Keratinocyte (primary cell): Measurements from ENCODE around the gene ZBTB39.

Experiments
- EZH2 ChIP-seq: IDR thresholded peaks from one replicate; pipeline ENCODE4 v1.6.1; 2012; ENCODE audit warnings: inconsistent platforms, mild to moderate bottlenecking, low read length, moderate library complexity
- TF ChIP-seq, protein P1 (sequence below), 3 experiments: IDR thresholded peaks in 1 of 3; conservative IDR thresholded peaks in 1 of 3; optimal IDR thresholded peaks in 1 of 3; 2 replicates in 2 of 3; 3 replicates in 1 of 3; pipeline versions ENCODE3 to v1.5.1; 2011; ENCODE audit warnings: low read length in 3 of 3, mild to moderate bottlenecking in 3 of 3, moderate library complexity in 2 of 3, control low read depth in 1 of 3, inconsistent platforms in 1 of 3; ENCODE audit not compliant: insufficient read depth in 2 of 3; ENCODE audit errors: extremely low read depth in 1 of 3

- TF ChIP-seq, protein P1, sequence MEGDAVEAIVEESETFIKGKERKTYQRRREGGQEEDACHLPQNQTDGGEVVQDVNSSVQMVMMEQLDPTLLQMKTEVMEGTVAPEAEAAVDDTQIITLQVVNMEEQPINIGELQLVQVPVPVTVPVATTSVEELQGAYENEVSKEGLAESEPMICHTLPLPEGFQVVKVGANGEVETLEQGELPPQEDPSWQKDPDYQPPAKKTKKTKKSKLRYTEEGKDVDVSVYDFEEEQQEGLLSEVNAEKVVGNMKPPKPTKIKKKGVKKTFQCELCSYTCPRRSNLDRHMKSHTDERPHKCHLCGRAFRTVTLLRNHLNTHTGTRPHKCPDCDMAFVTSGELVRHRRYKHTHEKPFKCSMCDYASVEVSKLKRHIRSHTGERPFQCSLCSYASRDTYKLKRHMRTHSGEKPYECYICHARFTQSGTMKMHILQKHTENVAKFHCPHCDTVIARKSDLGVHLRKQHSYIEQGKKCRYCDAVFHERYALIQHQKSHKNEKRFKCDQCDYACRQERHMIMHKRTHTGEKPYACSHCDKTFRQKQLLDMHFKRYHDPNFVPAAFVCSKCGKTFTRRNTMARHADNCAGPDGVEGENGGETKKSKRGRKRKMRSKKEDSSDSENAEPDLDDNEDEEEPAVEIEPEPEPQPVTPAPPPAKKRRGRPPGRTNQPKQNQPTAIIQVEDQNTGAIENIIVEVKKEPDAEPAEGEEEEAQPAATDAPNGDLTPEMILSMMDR (optimal IDR thresholded peaks at IDR 0.05 in 1 of 3, IDR thresholded peaks at IDR 0.05 in 1 of 3, conservative IDR thresholded peaks at IDR 0.05 in 1 of 3; ENCODE audit: extremely low read depth in 1 of 3, insufficient read depth in 2 of 3, low read length in 3 of 3) = no peak
- TF ChIP-seq EZH2 = no peak
Measured at GRCh38 chr12:57003395-57003794, 3.0 kb downstream of the ZBTB39 start.
